Stimulated activated naive CD8-positive, alpha-beta T cell treated with anti-CD3 and anti-CD28 coated beads, Interleukin-15, Interleukin-2, amounts not matched to agents 100 ng/mL and 50 ng/mL, for 24 hours (primary cell): ENCODE results near the gene UBE2E2.
"Not testable (repeated sequence)": the region's sequence is repeated elsewhere in the genome, so short reads cannot be mapped to it uniquely, and the experiment has no call there.

Experiments
- H3K27ac Mint-ChIP-seq: one replicate; pipeline ENCODE4 v1.8.0; 2021; ENCODE audit warnings: mild to moderate bottlenecking, mixed read lengths
- H3K27me3 Mint-ChIP-seq: one replicate; pipeline ENCODE4 v1.8.0; 2021; ENCODE audit warnings: mixed read lengths
- H3K36me3 Mint-ChIP-seq: one replicate; pipeline ENCODE4 v1.8.0; 2021; ENCODE audit warnings: low read depth, mixed read lengths
- H3K4me1 Mint-ChIP-seq: one replicate; pipeline ENCODE4 v1.8.0; 2021; ENCODE audit warnings: low read depth, mixed read lengths
- H3K4me3 Mint-ChIP-seq: one replicate; pipeline ENCODE4 v1.8.0; 2021; ENCODE audit warnings: mild to moderate bottlenecking, mixed read lengths
- H3K9me3 Mint-ChIP-seq: one replicate; pipeline ENCODE4 v1.8.0; 2021; ENCODE audit warnings: mixed read lengths

The UBE2E2 gene

DNA sequence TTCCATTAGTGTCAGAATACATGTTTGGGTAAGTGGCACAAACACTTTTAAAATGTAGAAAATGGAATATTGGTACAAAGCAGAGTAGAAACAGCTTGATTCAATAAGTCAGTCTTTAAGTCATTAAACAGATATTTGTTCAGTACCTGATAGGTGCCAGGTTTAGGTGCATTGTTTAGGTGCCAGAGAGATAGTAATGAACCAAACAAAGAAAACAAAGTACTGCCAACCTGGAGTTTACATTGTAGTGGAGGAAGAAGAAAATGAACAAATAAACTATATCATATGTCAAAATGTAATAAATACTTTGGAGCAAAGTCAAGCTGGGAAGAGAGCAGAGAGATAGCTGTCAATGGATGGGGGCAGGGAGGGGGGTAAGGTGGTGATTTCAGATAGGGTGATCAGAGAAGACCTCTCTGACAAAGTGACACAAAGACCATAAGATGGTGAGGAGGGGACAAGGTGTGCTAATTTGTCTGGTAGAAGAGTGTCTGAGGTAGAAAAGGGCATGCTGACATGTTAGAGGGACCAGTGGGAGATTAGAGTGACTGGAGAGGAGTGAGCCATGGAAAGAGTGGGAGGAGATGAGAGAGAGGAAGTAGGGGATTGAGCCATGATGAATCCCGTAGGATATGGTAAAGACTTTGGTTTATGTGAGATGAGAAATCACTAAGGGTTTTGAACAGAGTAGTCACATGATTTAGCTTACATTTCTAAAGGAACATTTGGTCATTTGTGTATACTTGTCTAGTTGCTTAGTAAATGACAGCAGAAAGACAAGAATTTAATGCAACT is 128.2 kb downstream of the UBE2E2 start:
- Mint-ChIP-seq H3K27me3 (no peaks in the 10 kb centered on the region), H3K9me3 (no peaks in the 10 kb centered on the region), H3K27ac (no peak overlapping the region), H3K36me3 (no peaks in the 10 kb centered on the region), H3K4me3 (no peak overlapping the region), H3K4me1 (peaks cover 20% of the 10 kb centered on the region)

DNA sequence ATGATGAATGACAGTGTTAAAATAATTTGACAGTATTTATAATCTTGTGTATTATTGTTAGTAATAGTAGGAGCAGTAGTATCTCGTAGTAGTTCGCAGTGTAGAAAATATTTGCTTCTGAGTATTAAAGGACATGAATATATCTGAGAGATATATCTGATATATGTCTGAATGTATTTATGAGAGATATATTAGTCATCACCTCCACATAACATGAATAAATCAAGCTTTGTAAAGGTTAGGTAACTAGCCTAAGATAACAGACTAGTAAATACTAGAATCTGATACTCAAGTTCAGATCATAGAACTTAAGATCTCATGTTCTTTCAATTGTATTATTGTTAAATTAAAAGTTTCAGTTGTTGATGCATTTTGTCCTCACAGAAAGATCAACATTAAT is 130.5 kb downstream of the UBE2E2 start:
- no peaks in the 10 kb centered on the region for H3K27me3 Mint-ChIP-seq
- no peak overlapping the region for H3K27ac Mint-ChIP-seq
- no peak overlapping the region for H3K4me3 Mint-ChIP-seq

DNA sequence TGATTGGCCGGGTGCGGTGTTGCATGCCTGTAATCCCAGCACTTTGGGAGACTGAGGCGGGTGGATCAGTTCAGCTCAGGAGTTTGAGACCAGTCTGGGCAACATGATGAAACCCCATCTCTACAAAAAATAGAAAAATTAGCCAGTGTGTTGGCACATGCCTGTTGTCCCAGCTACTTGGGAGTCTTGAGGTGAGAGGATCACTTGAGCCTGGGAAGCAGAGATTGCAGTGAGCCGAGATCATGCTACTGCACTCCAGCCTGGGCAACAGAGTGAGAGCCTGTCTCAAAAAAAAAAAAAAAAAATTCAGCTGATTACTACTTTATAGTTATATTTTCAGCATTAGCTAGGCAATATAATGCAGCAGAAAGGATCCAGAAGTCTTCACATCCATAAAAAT is 133.7 kb downstream of the UBE2E2 start:
- H3K27me3 Mint-ChIP-seq, H3K4me3 Mint-ChIP-seq, H3K27ac Mint-ChIP-seq, H3K36me3 Mint-ChIP-seq, H3K9me3 Mint-ChIP-seq: not testable (repeated sequence)
- peaks cover 28% of the 10 kb centered on the region for H3K4me1 Mint-ChIP-seq

More for the DNA sequence above, 130.5 kb downstream of the UBE2E2 start:
- peaks cover 16% of the 10 kb centered on the region for H3K4me1 Mint-ChIP-seq
- H3K36me3 Mint-ChIP-seq: no peaks in the 10 kb centered on the region
- no peaks in the 10 kb centered on the region for H3K9me3 Mint-ChIP-seq

DNA sequence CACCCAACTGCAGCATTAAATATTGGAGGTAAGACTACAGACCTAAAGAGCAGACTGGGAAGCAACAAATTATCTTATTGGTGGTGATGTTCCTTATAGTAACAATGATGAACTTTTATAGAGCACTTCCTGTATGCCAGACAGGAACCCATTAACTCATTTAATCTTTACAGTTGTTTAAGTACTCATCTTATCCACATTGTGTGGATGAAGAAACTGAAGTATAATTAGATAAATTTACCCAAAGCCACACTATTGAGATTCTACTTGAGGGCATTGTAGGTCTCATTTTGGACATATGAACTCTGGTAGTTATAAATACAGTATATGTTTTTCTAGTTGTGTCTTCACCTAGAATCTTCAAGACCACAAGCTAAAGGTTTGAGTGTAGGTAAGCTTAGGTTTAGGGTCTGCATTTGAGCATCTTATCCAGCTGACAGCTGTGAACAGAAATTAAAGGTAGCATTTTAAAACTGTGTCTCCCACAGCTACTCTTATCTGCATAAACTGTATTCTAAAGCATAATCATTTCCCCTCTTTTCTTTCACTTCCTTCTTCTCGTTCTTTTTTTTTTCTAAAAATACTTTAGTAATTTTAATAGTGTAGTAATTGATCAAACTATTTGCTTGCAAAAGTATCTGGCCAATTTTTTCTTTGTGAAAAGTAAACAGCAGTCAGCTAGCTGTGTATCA is 138.2 kb downstream of the UBE2E2 start:
- Mint-ChIP-seq H3K27ac (no peak overlapping the region), H3K9me3 (no peaks in the 10 kb centered on the region), H3K4me1 (peaks cover 24% of the 10 kb centered on the region), H3K36me3 (peaks cover 5% of the 10 kb centered on the region), H3K27me3 (no peaks in the 10 kb centered on the region), H3K4me3 (no peak overlapping the region)

DNA sequence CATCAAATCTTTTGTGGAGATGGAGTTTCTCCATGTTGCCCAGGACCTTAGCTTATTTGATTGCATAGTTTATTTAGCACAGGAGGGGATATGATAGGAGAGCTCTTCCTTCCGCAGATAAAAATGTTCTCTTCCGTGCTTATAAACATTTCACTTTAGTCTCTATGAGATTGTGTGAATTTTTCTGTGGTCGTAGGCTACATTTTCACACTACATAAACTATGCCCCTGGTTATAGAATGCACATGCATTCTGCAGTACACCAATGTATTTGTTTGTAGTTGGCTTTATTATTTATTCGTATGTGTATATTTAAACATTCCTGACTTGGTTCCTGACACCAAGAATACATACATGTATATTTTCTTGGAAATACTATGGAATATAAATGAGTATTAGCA is 139.2 kb downstream of the UBE2E2 start:
- Mint-ChIP-seq H3K27ac (no peak overlapping the region), H3K27me3 (no peaks in the 10 kb centered on the region), H3K4me1 (peaks cover 24% of the 10 kb centered on the region), H3K36me3 (peaks cover 5% of the 10 kb centered on the region), H3K4me3 (no peak overlapping the region), H3K9me3 (no peaks in the 10 kb centered on the region)

DNA sequence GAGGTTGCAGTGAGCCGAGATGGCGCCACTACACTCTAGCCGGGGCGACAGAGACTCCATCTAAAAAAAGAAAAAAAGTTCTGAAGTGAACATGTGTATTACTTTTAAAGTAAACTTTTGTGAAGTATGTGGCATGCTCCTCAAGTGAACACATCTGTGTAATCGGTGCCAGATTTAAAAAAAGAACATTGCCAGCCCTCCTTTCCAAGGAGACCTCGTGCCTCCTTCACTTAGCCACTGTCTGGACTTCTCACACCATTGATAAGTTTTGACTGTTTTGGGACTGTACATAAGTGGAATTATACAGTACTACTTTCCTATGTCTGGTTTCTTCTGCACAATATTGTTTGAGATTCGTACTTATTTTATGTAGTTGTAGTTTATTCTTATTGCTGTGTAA is 140.4 kb downstream of the UBE2E2 start:
- Mint-ChIP-seq H3K4me1 (peaks cover 21% of the 10 kb centered on the region), H3K27me3 (no peaks in the 10 kb centered on the region), H3K36me3 (peaks cover 5% of the 10 kb centered on the region), H3K4me3 (no peak overlapping the region), H3K27ac (no peak overlapping the region), H3K9me3 (no peaks in the 10 kb centered on the region)

DNA sequence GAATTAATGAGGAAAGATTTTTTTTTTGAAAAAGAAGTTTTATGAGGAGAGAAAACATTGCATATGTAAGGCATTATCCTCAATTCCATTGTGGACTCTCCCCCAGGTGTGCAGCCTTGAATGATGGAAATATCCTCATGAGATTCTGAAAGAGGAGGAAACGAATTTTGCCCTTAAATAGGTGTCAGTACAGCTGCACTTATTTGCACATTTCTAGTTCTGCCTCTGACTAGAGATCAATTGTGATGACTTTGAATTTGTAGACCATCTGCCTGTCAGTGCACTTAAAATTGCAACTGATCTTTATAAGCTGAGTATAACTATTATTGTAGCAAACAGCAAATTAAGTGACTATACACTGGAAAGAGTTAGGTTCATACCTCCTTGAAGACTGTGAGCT is 141.8 kb downstream of the UBE2E2 start:
- H3K27ac Mint-ChIP-seq: no peak overlapping the region
- H3K27me3 Mint-ChIP-seq: no peaks in the 10 kb centered on the region
- H3K4me1 Mint-ChIP-seq: peaks cover 13% of the 10 kb centered on the region
- H3K4me3 Mint-ChIP-seq: no peak overlapping the region
- H3K9me3 Mint-ChIP-seq: no peaks in the 10 kb centered on the region
- peaks cover 5% of the 10 kb centered on the region for H3K36me3 Mint-ChIP-seq

DNA sequence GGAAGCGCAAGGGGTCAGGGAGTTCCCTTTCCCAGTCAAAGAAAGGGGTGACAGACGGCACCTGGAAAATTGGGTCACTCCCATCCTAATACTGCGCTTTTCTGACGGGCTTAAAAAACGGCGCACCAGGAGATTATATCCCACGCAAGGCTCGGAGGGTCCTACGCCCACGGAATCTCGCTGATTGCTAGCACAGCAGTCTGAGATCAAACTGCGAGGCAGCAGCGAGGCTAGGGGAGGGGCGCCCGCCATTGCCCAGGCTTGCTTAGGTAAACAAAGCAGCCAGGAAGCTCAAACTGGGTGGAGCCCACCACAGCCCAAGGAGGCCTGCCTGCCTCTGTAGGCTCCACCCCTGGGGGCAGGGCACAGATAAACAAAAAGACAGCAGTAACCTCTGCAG is 146.3 kb downstream of the UBE2E2 start:
- not testable (repeated sequence) for H3K9me3 Mint-ChIP-seq, H3K36me3 Mint-ChIP-seq, H3K4me3 Mint-ChIP-seq, H3K27ac Mint-ChIP-seq, H3K4me1 Mint-ChIP-seq, H3K27me3 Mint-ChIP-seq

DNA sequence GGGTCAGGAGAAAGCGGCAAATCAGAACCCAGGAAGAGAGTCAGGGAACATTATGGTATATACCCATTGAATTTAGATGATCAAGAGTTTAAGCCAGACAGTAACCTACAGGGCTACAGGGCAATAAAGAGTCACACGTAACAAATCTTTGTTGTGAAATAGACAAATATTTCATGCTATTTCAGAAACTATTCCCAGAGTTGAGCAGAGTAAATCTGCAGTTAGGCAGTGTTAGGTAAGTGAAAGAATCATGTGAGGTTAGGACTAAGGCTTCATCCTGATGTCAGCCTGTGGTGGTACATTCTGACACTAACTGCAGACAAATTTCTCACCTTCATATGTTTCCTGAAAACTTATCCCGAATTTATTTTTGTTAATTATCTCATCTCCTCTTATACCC is 153.0 kb downstream of the UBE2E2 start:
- Mint-ChIP-seq H3K4me3 (no peak overlapping the region), H3K9me3 (peaks cover 9% of the 10 kb centered on the region), H3K27ac (no peak overlapping the region), H3K36me3 (no peaks in the 10 kb centered on the region), H3K27me3 (no peaks in the 10 kb centered on the region), H3K4me1 (no peaks in the 10 kb centered on the region)

DNA sequence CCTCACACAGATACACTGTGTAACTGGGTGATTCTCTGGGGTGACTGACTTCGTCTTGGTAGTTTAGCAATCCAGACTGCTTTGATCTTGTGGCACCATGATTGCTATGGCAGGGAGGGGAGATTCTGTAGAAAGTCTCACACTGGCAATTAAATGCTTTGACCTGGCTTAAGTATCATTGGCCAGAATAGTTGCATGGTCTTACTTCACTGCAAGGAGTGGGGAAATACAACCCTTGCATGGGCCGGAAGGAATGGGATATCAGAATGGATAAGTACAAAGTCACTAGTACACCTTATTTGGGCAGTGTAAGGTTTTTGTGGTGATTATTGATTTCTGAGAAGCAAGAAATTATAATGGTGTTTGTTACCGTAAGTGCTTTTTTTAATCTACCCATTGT is 153.8 kb downstream of the UBE2E2 start:
- H3K27me3 Mint-ChIP-seq: no peaks in the 10 kb centered on the region
- H3K9me3 Mint-ChIP-seq: peaks cover 6% of the 10 kb centered on the region
- H3K27ac Mint-ChIP-seq: no peak overlapping the region
- H3K4me1 Mint-ChIP-seq: no peaks in the 10 kb centered on the region
- no peak overlapping the region for H3K4me3 Mint-ChIP-seq
- no peaks in the 10 kb centered on the region for H3K36me3 Mint-ChIP-seq

DNA sequence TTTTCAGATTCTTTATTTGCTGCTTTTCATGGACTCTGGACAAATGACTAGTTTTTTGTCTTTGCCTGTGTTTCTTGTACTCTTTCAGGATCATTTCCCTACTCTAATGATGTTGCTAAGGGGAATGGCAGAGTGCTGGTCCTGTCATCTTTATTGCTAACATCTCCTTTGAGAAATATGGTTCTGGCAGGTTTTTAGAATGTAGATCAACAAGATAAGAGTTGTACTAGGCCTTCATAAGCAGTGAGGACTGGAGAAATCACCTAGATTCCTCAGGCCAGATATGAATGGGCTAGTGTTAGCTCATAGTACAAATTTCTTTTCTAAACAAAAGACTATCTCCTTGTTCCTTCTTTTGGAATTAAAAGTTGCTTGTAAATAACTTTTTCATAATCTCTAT is 156.0 kb downstream of the UBE2E2 start:
- peaks cover 17% of the 10 kb centered on the region for H3K9me3 Mint-ChIP-seq
- no peak overlapping the region for H3K4me3 Mint-ChIP-seq
- H3K4me1 Mint-ChIP-seq: peaks cover 1% of the 10 kb centered on the region
- no peaks in the 10 kb centered on the region for H3K27me3 Mint-ChIP-seq
- no peak overlapping the region for H3K27ac Mint-ChIP-seq
- peaks cover 8% of the 10 kb centered on the region for H3K36me3 Mint-ChIP-seq

DNA sequence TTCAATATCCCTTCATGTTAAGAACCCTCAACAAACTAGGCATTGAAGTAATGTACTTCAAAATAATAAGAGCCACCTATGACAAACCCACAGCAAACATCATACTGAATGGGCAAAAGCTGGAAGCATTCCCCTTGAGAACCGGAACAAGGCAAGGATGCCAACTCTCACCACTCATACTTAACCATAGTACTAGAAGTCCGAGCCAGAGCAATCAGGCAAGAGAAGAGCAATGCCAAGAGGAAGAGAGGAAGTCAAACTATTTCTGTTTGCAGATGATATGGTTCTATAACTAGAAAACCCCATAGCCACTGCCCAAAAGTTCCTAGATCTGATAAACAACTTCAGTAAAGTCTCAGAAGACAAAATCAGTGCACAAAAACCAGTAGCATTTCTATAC is 161.9 kb downstream of the UBE2E2 start:
- H3K9me3 Mint-ChIP-seq: peaks cover 28% of the 10 kb centered on the region
- H3K27ac Mint-ChIP-seq: no peak overlapping the region
- H3K27me3 Mint-ChIP-seq: no peaks in the 10 kb centered on the region
- H3K4me1 Mint-ChIP-seq: peaks cover 4% of the 10 kb centered on the region
- H3K36me3 Mint-ChIP-seq: peaks cover 12% of the 10 kb centered on the region
- H3K4me3 Mint-ChIP-seq: no peak overlapping the region

DNA sequence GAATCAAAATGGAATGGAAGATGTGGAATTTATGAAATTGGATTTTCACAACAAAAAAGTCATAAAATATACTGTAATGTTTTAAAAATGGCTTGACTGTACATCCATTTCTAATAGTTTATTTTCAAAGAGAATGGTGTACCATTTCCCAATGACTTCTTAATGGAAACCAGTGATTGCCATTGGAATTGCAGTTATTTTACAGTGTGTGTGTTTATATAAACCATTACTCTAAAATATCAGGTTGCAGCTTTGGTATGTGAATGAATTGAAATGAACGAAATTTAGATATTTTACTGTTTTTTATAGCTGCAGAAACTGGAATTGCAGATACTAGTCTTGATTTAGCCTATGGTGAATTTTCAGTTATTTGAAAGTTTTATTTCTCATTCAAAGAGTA is 165.6 kb downstream of the UBE2E2 start:
- Mint-ChIP-seq H3K4me1 (peaks cover 4% of the 10 kb centered on the region), H3K4me3 (no peak overlapping the region), H3K36me3 (peaks cover 7% of the 10 kb centered on the region), H3K27ac (no peak overlapping the region), H3K9me3 (peaks cover 17% of the 10 kb centered on the region), H3K27me3 (no peaks in the 10 kb centered on the region)

DNA sequence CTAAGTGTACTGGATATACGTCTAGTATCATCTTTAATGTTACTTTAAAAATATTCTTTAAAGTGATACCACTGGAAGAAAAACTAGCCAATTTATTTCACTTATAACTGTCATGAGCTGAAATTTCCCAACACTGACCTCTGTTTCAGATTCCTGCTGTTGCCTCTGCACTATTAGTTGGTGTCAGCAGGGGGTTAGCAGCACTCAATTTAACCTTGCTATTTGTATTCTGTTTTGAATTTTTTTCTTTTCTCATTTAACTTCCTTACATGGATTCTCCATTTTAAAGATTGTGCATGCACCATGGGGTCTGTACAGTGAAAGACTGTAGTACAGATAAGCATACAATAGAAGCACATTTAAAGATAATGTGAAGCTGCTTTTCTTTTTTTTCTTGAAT is 169.2 kb downstream of the UBE2E2 start:
- no peaks in the 10 kb centered on the region for H3K27me3 Mint-ChIP-seq
- H3K27ac Mint-ChIP-seq: no peak overlapping the region
- no peak overlapping the region for H3K4me3 Mint-ChIP-seq
- peaks cover 16% of the 10 kb centered on the region for H3K4me1 Mint-ChIP-seq
- no peaks in the 10 kb centered on the region for H3K9me3 Mint-ChIP-seq
- H3K36me3 Mint-ChIP-seq: no peaks in the 10 kb centered on the region

DNA sequence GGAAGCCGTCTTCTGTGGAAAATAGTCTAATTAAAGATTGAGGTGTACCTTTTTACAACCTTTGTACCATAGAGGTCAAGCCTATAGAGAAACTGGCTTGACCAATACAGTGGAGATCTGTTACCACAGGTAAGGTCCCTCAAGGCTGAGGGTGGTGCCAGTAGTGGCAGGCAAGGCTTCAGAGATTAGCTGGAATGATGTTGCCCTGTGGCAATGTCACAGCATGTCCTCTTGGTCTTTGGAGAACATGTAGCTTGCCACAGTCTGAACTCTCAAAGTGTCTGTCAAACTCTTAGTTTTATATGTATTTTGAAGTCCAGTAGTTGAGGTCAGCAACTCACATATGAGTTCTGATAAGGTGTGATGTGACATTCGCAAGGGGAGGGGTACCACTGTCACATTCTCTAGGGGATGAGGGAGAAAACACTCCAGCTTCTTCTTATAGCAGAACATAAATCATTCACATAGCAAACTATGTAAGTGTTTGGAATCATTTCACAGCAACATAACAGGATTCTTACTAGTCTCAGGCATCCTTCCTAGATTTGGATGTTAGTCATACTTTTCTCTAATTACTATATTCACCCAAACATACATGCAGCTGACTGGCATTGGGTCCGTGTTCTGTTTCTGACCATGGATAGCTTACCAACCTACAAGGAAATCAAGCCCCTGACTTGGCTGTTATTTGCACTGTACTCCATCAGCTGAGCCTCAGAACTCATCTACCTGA is 173.6 kb downstream of the UBE2E2 start:
- Mint-ChIP-seq H3K4me1 (peaks cover 19% of the 10 kb centered on the region), H3K9me3 (no peaks in the 10 kb centered on the region), H3K27ac (no peak overlapping the region), H3K4me3 (no peak overlapping the region), H3K36me3 (no peaks in the 10 kb centered on the region), H3K27me3 (no peaks in the 10 kb centered on the region)
